Measurements from ENCODE around the gene EXOSC10.
"Not testable (repeated sequence)": the region's sequence is repeated elsewhere in the genome, so short reads cannot be mapped to it uniquely, and the experiment has no call there.

The EXOSC10 gene

DNA sequence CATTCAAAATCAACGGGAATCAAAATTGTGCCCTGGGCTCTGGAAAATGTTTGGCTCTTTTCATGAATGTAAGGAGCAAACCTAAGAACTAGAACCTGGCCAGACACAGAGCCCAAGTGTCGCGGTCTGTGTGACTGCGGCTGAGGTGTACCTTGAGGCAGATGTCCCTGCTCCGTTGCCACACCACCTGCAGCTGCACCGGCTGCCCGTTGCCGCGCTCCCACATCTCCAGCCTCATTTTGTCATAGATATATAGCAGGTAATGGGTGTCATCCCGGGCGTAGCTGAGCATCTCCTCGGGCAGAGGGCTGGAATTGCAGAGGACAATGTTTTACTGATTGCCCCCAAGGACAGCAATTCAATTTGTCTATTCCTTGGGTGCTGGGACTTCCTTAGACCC, 18.7 kb downstream of the EXOSC10 start:
- TF ChIP-seq POLR2A (IDR thresholded peaks at IDR 0.05; ENCODE audit: low read length) (no peak), GATA1 (IDR thresholded peaks at IDR 0.05; ENCODE audit: low read depth, low read length) (no peak)
- DNase-seq, result no peak

DNA sequence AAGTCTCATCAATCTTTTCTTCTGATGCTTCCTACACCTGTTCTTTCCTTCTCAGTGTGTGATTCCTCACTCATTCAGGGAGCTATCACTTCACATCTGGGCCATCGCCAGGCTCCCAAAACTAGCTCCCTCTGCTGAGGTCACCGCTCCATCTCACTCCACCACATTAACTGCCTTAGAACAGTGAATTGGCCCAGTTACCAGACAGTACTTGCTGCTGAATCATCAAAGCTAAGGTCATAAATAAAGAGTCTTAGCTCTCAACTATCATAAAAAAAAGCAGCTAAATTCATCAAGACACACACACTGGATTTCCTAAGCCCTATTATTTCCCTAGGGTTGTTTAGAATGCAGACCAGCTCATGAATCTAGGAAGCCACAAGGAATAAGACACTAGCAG, 21.0 kb downstream of the EXOSC10 start:
- no peak for TF ChIP-seq GATA1 (IDR thresholded peaks at IDR 0.05; ENCODE audit: low read depth, low read length)
- no peak for TF ChIP-seq POLR2A (IDR thresholded peaks at IDR 0.05; ENCODE audit: low read length)
- no peak for DNase-seq

DNA sequence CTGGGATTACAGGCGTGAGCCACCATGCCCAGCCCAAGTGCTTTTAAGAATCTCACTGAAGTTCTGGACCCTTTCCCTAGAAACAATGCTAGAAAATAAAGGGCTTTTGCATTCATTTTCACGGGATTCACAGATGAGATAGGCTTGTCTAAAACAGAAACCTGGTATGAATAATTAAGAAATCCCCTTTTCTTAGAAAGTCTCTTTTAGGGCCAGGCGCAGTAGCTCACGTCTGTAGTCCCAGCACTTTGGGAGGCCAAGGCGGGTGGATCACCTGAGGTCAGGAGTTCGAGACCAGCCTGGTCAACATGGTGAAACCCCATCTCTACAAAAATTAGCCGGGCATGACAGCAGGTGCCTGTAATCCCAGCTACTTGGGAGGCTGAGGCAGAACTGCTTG, 26.3 kb downstream of the EXOSC10 start:
- DNase-seq, result not testable (repeated sequence)

DNA sequence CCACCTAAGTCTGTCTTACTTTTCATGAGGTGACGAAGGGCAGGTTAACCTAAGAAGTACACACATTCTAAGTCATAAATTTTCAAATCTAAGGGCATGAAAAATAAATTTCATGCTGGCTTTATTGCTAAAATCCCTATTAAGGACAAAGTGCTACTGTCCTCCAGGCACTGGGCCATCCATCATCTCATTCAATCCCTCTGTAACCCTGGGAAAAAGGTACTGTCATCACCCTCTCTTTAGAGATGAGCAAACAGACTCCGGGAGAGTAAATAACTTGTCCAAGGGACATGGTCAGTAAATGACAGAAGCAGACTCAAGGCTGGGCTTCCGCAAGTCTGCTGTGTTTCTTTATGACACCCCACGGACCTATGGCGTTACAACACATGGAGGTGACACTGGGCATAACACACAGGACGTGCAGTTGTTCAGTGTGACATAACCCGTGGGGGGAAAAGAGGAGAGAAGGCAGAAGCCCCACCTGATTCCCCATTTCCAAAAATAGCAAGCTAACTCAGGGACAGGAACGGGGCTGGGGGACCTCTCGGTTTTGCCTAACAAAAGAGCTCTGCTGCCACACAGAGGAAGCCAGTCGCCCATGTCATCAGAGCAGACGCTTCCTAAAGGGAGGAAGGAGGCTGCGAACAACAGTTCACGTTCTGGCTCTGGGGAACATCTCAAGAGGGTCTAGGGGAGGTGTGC, 27.3 kb downstream of the EXOSC10 start:
- DNase-seq, result no peak

DNA sequence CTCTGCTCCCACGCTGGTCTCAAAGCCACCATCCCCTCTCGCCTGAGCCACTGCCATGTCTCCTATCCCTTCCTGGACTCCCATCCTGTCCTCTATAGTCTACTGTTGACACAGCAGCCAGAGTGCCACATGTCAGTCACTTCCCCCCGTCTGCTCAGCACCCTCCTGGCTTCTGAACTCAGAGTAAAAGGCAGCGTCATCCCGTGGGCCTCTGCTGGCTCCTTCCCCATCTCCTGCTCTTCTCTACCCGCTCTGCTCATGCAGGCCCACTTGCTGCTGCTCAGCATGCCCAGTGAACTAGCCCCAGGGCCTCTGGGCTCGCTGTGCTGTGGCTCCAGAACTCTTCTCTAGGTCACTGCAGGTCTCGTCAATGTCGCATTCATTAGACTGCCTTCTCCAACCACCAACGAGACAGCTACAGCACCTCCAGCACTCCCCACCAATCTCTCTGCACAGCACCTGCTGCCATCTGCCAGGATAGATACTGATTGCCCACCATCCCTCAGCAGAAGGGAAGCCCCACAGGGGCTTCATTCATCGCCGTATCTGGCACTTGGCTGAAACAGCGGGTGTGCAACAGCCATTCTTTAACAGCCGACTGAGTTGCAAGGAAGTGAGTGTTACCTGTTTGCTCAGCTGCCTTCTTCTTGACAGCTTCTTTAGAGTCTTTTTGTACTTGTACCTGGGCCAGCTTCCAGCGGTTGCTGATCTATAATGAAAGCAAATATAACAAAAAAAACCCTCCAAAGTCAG, 28.0 kb downstream of the EXOSC10 start:
- TF ChIP-seq GATA1 (IDR thresholded peaks at IDR 0.05; ENCODE audit: low read depth, low read length), result no peak
- no peak for TF ChIP-seq POLR2A (IDR thresholded peaks at IDR 0.05; ENCODE audit: low read length)
- DNase-seq, result no peak

More for the DNA sequence above, 27.3 kb downstream of the EXOSC10 start:
- no peak for TF ChIP-seq POLR2A (IDR thresholded peaks at IDR 0.05; ENCODE audit: low read length)
- no peak for TF ChIP-seq GATA1 (IDR thresholded peaks at IDR 0.05; ENCODE audit: low read depth, low read length)

DNA sequence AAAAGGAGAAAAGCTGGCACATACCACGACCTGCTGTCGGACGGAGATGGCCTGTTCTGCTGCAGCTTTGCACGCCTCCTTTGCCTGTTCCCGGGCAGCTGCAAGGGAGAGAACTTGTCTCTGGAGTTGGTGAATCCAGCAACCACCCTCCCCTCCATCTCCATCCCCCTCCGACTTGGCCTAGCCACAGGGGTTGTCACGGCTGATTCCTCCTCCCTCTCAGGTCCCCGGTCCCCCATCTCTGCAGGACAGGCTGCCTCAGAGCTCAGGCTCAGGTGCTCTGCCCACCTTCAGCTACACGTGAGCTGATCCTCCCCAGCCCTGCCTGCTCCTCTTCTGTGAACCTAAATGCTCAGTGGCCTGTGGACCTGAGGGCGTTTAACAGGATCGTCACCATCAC, 28.8 kb downstream of the EXOSC10 start:
- no peak for DNase-seq
- no peak for TF ChIP-seq POLR2A (IDR thresholded peaks at IDR 0.05; ENCODE audit: low read length)
- no peak for TF ChIP-seq GATA1 (IDR thresholded peaks at IDR 0.05; ENCODE audit: low read depth, low read length)

DNA sequence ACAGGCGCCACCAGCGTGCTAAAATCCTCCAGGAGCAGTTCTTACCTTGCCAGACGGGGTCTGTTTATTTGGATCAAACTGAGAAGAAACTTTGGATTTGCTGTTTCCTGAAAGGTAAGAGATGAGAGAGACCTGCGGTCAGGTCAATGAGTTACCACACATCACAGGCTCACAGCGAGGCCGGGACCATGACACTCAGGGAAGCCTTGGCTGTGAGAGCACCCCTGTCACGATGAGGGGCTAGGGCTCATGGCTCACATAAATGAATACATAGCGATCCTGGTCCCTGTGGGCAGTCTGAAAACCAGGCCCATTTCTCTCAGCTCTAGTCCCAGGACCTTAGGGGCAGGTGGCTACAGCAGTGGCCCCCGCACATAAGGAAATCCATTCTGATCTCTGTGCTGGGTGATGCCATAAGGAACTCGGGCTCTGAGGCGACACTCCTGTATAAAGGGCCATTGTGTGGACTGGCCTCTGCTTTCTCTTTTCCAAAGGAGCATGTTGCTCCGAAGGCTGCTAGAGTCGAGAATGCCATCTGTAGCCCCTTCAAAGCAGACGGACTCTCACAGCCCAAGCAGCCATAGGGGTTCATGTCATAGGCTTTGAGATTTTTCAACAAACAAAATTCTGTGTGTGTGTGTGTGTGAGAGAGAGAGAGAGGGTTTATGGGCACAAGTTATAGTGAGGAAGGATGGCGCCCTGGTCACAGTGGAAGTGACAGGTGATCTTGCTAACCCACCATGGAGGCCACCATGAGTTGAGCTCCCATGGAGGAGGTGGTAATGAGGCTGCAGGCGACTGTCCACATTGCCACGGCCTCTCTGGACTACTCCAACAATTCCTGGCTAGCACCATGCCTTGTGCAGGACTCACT, 30.8 kb downstream of the EXOSC10 start:
- DNase-seq, result no peak

DNA sequence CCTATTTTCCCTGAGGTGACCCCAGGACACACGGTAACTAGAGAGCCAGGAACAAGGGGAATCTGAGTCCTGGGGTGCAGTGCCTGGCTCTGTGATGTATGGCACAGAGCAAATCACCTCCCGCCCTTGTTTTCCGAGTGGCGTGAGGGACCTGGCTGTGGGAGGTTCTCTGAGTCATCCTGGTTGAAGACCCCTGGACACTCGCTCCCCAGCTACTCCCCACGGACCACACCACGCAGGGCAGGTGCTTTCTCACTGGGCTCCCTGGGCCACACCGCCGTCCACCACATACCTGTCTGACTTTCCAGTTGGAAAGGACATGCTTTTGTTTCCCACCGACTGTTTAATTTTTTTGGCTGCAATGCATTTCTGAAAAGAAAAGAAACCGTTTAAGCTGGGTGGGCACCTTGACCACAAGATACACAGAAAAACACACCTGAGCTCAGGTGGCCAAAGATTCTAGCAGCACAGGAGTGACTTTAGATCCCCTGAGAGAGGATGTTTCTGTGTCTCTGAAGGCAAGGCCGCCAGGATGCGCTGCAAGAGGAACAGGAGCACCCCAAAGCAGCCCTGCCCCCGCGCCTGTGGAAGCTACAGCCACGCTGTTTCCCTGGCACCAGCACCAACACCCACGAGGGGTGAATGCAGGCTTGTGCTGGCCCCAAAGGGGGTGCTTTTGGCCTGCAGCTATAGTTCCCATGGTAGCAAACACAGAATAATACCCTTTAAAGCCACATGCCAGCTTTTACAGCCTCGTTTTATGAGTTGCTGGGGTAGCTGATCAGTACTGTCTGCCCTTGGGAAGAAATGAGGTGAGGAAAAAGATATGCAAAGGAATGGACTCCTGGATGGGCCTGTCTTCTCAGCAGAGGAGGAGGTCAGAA, 31.7 kb downstream of the EXOSC10 start:
- DNase-seq, result no peak
- TF ChIP-seq GATA1 (IDR thresholded peaks at IDR 0.05; ENCODE audit: low read depth, low read length), result no peak

More for the DNA sequence above, 30.8 kb downstream of the EXOSC10 start:
- TF ChIP-seq POLR2A (IDR thresholded peaks at IDR 0.05; ENCODE audit: low read length) (no peak), GATA1 (IDR thresholded peaks at IDR 0.05; ENCODE audit: low read depth, low read length) (no peak)

DNA sequence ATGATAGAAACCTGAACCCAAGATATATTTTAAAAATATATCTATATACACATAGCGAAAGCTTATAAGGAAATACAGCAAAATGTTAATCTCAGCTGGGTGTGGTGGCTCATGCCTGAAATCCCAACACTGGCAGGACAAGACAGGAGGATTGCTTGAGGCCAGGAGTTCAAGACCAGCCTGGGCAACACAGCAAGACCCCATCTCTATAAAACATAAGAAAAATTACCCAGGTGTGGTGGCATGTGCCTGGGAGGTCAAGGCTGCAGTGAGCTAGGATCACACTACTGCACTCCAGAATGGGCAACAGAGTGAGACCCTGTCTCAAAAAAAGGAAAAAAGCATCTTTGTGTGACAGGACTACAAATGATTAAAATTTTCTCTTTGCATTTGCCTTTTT, 33.9 kb downstream of the EXOSC10 start:
- TF ChIP-seq POLR2A (IDR thresholded peaks at IDR 0.05; ENCODE audit: low read length) (no peak), GATA1 (IDR thresholded peaks at IDR 0.05; ENCODE audit: low read depth, low read length) (no peak)
- DNase-seq, result no peak

DNA sequence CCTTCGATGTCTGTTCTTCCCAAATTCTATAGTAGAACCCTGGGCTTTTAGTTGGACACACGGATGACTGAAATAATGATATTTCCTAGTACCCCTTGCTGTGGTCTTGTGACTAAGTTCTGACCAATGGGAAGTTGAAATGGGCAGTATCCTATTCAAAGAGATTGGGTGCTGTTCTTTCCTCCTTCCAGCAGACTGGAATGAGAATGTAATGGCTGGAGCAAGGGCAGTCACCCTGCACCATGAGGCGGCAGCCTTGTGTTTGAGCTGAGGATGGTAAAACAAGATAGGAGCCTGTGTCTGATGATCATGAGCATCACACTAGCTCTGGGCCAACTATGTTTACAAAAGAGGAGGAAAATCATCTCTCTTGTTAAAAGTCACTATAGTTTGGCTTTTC, 34.7 kb downstream of the EXOSC10 start:
- no peak for TF ChIP-seq GATA1 (IDR thresholded peaks at IDR 0.05; ENCODE audit: low read depth, low read length)
- no peak for TF ChIP-seq POLR2A (IDR thresholded peaks at IDR 0.05; ENCODE audit: low read length)
- DNase-seq, result no peak

DNA sequence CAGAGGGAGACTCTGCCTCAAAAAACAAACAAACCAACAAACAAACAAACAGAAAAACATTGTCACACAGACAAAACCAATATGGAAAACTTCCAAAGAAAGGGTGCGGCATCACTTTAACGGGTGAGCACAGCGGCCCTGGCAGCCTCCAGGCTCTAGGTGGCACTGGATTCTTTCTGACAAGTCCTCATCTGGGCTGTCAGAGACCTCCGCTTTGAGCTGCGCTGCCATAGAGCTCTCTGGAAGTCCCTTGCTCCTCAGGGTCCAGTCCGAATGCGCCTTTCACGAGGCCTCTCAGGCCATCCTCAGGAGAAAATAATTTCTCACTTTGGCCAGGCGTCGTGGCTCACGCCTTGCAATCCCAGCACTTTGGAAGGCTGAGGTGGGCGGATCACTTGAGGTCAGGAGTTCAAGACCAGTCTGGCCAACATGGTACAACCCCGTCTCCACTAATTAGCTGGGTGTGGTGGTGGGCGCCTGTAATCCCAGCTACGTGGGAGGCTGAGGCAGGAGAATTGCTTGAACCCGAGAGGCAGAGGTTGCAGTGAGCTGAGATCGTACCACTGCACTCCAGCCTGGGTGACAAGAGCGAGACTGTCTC, 35.6 kb downstream of the EXOSC10 start:
- DNase-seq, result peak; percentile 11 to 34

DNA sequence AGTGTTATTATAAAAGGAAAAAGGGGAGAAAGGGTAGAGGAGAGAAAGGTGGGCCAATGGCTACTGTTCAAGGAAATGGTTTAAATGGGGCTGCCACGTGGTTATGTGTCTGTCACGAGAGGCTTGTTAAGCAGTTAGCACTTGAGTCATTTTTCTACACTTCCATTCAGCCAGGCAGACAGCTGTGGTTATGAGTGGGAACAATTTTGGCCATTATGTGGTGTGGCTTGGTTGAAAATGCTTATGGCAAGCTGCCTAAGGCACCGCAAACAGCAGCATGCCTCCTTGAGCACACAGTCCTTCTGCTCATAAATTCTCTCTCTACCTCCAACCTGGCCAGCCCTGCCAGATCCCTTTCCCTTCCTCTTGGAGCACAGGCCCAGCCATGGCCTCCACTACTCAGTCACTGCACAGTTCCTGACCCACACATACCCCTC, 36.7 kb downstream of the EXOSC10 start:
- DNase-seq, result no peak
- no peak for TF ChIP-seq POLR2A (IDR thresholded peaks at IDR 0.05; ENCODE audit: low read length)
- no peak for TF ChIP-seq GATA1 (IDR thresholded peaks at IDR 0.05; ENCODE audit: low read depth, low read length)

DNA sequence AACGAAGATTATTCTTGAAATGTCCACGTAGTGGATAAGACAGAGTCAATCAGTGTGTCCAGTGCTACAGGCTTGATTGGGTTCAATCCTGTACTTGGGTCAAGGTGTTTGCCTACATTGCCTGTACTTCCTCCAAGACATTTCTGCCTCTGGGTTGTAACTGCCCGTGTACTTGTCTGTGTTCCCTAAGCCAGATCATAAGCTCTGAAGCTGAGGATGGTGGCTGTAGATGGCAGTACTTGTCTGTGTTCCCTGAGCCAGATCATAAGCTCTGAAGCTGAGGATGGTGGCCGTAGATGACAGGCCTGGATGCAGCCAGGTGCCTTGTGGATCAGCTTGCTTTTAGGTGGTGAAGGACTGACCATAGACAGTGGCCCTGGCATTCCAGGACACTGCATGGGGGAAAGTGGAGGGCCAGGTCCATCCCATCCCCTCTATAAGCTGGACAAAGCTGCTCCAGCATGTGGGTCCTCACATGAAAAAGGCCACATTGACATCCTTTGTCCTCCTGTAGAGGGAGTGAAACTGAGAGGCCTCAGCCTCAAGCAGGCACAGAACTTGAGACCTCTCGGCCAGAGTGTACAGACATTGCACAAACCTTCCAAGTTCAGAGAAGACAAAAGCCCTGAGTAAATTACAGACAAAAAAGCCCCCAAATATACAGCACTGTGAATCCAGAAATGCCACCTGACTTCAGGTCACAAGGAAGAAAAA, 37.9 kb downstream of the EXOSC10 start:
- TF ChIP-seq POLR2A (IDR thresholded peaks at IDR 0.05; ENCODE audit: low read length), result no peak
- no peak for TF ChIP-seq GATA1 (IDR thresholded peaks at IDR 0.05; ENCODE audit: low read depth, low read length)
- DNase-seq, result no peak
